HepG2 (cell line): ENCODE data around the gene SMIM44. TPM values are rescaled to one million over a fixed set of nuclear protein-coding genes. Genes with fewer than 3 reads are reported as not detected.
A peak's percentile ranks its signal among the peaks of the same experiment; 100 is the strongest.

Source experiments
- ADNP ChIP-seq: sonication (generic); formaldehyde crosslinking; IDR thresholded peaks from 2 replicates; pipeline ENCODE4 v1.4.0; 2020; ENCODE audit warnings: missing genetic modification reagents
- ATF6 ChIP-seq: sonication (generic); formaldehyde crosslinking; conservative IDR thresholded peaks from 2 replicates; pipeline ENCODE4 v1.4.0; 2020; ENCODE audit warnings: missing genetic modification reagents
- CBFB ChIP-seq: sonication (generic); formaldehyde crosslinking; IDR thresholded peaks from 2 replicates; pipeline ENCODE4 v1.4.0; 2020; ENCODE audit warnings: missing genetic modification reagents
- CEBPG ChIP-seq: IDR thresholded peaks from 2 replicates; pipeline ENCODE4 v1.6.1; 2016
- EED ChIP-seq: sonication (generic); formaldehyde crosslinking; IDR thresholded peaks from 2 replicates; pipeline ENCODE4 v1.5.0; 2020; ENCODE audit warnings: mild to moderate bottlenecking, missing genetic modification reagents
- FOXA1 ChIP-seq, 2 experiments: fragments of 450-650 bp in 1 of 2; sonication (generic) in 1 of 2; formaldehyde crosslinking in 1 of 2; IDR thresholded peaks; 2 replicates each; pipeline versions ENCODE4 v1.4.0 to v1.6.1; 2016 to 2020; ENCODE audit warnings: missing genetic modification reagents in 1 of 2
- MNT ChIP-seq: fragments of 450-650 bp; IDR thresholded peaks from 2 replicates; pipeline ENCODE4 v1.6.1; 2016
- SMYD3 ChIP-seq: sonication (generic); formaldehyde crosslinking; IDR thresholded peaks from 2 replicates; pipeline ENCODE4 v1.8.1; 2023; ENCODE audit warnings: mild to moderate bottlenecking, missing genetic modification reagents
- SNAI1 ChIP-seq: sonication (generic); formaldehyde crosslinking; IDR thresholded peaks from 2 replicates; pipeline ENCODE4 v1.5.0; 2020; ENCODE audit warnings: mild to moderate bottlenecking, missing genetic modification reagents, borderline replicate concordance
- SOX13 ChIP-seq, 3 experiments: fragments of 450-650 bp in 1 of 3; sonication (generic) in 1 of 3; formaldehyde crosslinking in 1 of 3; IDR thresholded peaks in 2 of 3; conservative IDR thresholded peaks in 1 of 3; 2 replicates each; pipeline versions ENCODE4 v1.5.0 to v1.6.1; 2016 to 2020; ENCODE audit warnings: antibody characterized with exemption in 1 of 3, mild to moderate bottlenecking in 1 of 3, missing compliant biosample characterization in 1 of 3, missing genetic modification reagents in 1 of 3, moderate library complexity in 1 of 3
- SP2 ChIP-seq: sonication (generic); formaldehyde crosslinking; IDR thresholded peaks from 2 replicates; pipeline ENCODE4 v1.5.1; 2020; ENCODE audit warnings: mild to moderate bottlenecking, missing genetic modification reagents
- TBP ChIP-seq: sonication (generic); formaldehyde crosslinking; IDR thresholded peaks from 2 replicates; pipeline ENCODE4 v1.5.0; 2020; ENCODE audit warnings: missing genetic modification reagents
- THAP9 ChIP-seq: sonication (generic); formaldehyde crosslinking; IDR thresholded peaks from 2 replicates; pipeline ENCODE4; 2020; ENCODE audit warnings: missing genetic modification reagents, mild to moderate bottlenecking, borderline replicate concordance
- TSC22D2 ChIP-seq: sonication (generic); formaldehyde crosslinking; IDR thresholded peaks from 2 replicates; pipeline ENCODE4 v1.5.1; 2020; ENCODE audit warnings: missing genetic modification reagents, mild to moderate bottlenecking, borderline replicate concordance
- ZFP36 ChIP-seq: fragments of 150-350 bp; IDR thresholded peaks from 2 replicates; pipeline ENCODE4 v1.6.1; 2018; ENCODE audit warnings: borderline replicate concordance, low read length, low read depth; ENCODE audit not compliant: partially characterized antibody
- ZNF20 ChIP-seq: sonication (generic); formaldehyde crosslinking; IDR thresholded peaks from 2 replicates; pipeline ENCODE4 v1.4.0; 2020; ENCODE audit warnings: mild to moderate bottlenecking, moderate library complexity, missing genetic modification reagents
- ZNF350 ChIP-seq: sonication (generic); formaldehyde crosslinking; IDR thresholded peaks from 2 replicates; pipeline ENCODE4 v1.4.0; 2020; ENCODE audit warnings: mild to moderate bottlenecking, low read depth, missing genetic modification reagents, borderline replicate concordance
- ZNF556 ChIP-seq: sonication (generic); formaldehyde crosslinking; IDR thresholded peaks from 2 replicates; pipeline ENCODE4 v1.4.0; 2020; ENCODE audit warnings: mild to moderate bottlenecking, missing genetic modification reagents, borderline replicate concordance
- ZNF557 ChIP-seq: sonication (generic); formaldehyde crosslinking; IDR thresholded peaks from 2 replicates; pipeline ENCODE4 v1.4.0; 2020; ENCODE audit warnings: missing genetic modification reagents
- ZNF749 ChIP-seq: sonication (generic); formaldehyde crosslinking; IDR thresholded peaks from 2 replicates; pipeline ENCODE4 v1.8.0; 2022; ENCODE audit warnings: mild to moderate bottlenecking, missing genetic modification reagents, moderate library complexity, borderline replicate concordance
- ZNF792 ChIP-seq: IDR thresholded peaks from 2 replicates; pipeline ENCODE4 v1.6.1; 2016
- polyA plus RNA-seq, 8 experiments: library from polyadenylated mRNA; depleted of rRNA in 3 of 8; stranded (reverse) in 7 of 8; unstranded in 1 of 8; fragments of >200 nt; fragmentation: Illumina TruSeq in 4 of 8; extraction: Trizol in 4 of 8; gene quantifications; 2 replicates each; pipeline versions ENCODE4 v1.2.1 to v1.2.3, GENCODE V29; 2011 to 2016; ENCODE audit warnings: low read depth in 4 of 8, missing spikeins in 1 of 8, mixed read lengths in 1 of 8; ENCODE audit not compliant: insufficient read depth in 1 of 8
- total RNA-seq, 5 experiments: library from RNA; depleted of rRNA; stranded (reverse); fragments of >200 nt; fragmentation: Illumina TruSeq; extraction: Trizol; gene quantifications; 2 replicates each; pipeline ENCODE4 v1.2.3, GENCODE V29; 2016; ENCODE audit warnings: low read depth in 1 of 5

SMIM44 gene
- total and polyA plus RNA-seq, 2 of the 13 experiments (the other 11 are each of a cell fraction or from before 2014, with no cell fraction given) = not detected

GRCh38 chr19:3505598-3506383, 22.6 kb upstream of the SMIM44 start, which contains the start of gene FZR1 (continued):
- peak; percentile 59; the same call in 1 of the 2 replicates for TF ChIP-seq ZNF792 (CRISPR knock-in tag)
- TF ChIP-seq SOX13 (IDR thresholded peaks at IDR 0.05) = no peak
- TF ChIP-seq SOX13 (CRISPR knock-in tag; conservative IDR thresholded peaks at IDR 0.05 in 1 of 2, IDR thresholded peaks at IDR 0.05 in 1 of 2) = no peak
- no peak for TF ChIP-seq ZNF20
- TF ChIP-seq ZNF749 = 0 out of 2 replicates have a peak, but pooled peaks have one; percentile 44
- TF ChIP-seq SP2 (CRISPR knock-in tag) = peak; percentile 28; the same call in 1 of the 2 replicates
- no peak for TF ChIP-seq EED (CRISPR knock-in tag)
- TF ChIP-seq CBFB = peak; percentile 45; the same call in 1 of the 2 replicates
- TF ChIP-seq ZNF556 (CRISPR knock-in tag) = peak; percentile 59; the same call in 1 of the 2 replicates
- no peak for TF ChIP-seq SNAI1 (CRISPR knock-in tag)
- no peak for TF ChIP-seq ATF6 (CRISPR knock-in tag)
- no peak for TF ChIP-seq FOXA1 (IDR thresholded peaks at IDR 0.05)
- TF ChIP-seq FOXA1 (CRISPR knock-in tag; IDR thresholded peaks at IDR 0.05) = peak; percentile 66
- TF ChIP-seq TSC22D2 (CRISPR knock-in tag) = no peak
- no peak for TF ChIP-seq ADNP (CRISPR knock-in tag)
- TF ChIP-seq THAP9 = peak; percentile 64; the same call in 1 of the 2 replicates
- no peak for TF ChIP-seq SMYD3 (CRISPR knock-in tag)
- no peak for TF ChIP-seq ZNF557 (CRISPR knock-in tag)
- 0 out of 2 replicates have a peak, but pooled peaks have one; percentile 2 for TF ChIP-seq CEBPG
- TF ChIP-seq TBP (CRISPR knock-in tag) = no peak
- no peak for TF ChIP-seq ZFP36
- TF ChIP-seq ZNF350 (CRISPR knock-in tag) = peak; percentile 67; the same call in 1 of the 2 replicates
- peak; percentile 70 for TF ChIP-seq MNT
